RWPE1 (cell line): ENCODE results near the gene PHRF1.

Source experiments
- CTCF ChIA-PET: fragments of 350-600 bp; sonication (Branson Sonifier 250); formaldehyde crosslinking; extraction: SDS; loops from one replicate; lab custom pipeline; 2021; lab: Yijun Ruan, JAX
- POLR2A ChIA-PET: fragments of 400-600 bp; formaldehyde crosslinking; extraction: SDS; loops from one replicate; lab custom pipeline; 2020; ENCODE audit warnings: antibody characterized with exemption; ENCODE audit not compliant: low non-redundant PET; lab: Yijun Ruan, JAX
- DNase-seq: peaks from one replicate; pipeline ENCODE4 v3.0.0; 2012; ENCODE audit warnings: low spot score
- H3K27ac ChIP-seq: fragments of 450-650 bp; 2 replicates; pipeline ENCODE4 v1.5.1; 2017
- TF ChIP-seq, protein P1 (sequence below): fragments of 450-650 bp; conservative IDR thresholded peaks from 2 replicates; pipeline ENCODE4 v1.5.1; 2017; ENCODE audit warnings: low read depth, mild to moderate bottlenecking

PHRF1 gene

DNA sequence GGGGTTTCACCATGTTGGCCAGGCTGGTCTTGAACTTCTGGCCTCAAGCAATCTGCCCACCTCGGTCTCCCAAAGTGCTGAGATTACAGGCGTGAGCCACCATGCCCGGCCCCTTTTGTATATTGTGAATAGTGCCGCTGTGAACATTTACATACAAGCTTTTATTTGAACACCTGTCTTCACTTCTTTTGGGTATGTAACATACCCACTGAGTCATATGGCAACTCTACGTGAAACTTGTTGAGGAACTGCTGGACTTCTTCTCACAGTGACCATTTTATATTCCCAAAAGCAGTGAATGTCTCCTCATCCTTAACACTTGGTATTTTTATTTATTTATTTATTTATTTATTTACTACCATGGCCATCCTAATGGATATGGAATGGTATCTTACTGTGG is 54.6 kb downstream of the PHRF1 start:
- ChIA-PET POLR2A (no interaction called here), CTCF (no interaction called here)
- DNase-seq = no peak
- no peak overlapping the region for H3K27ac ChIP-seq
- TF ChIP-seq, protein P1, sequence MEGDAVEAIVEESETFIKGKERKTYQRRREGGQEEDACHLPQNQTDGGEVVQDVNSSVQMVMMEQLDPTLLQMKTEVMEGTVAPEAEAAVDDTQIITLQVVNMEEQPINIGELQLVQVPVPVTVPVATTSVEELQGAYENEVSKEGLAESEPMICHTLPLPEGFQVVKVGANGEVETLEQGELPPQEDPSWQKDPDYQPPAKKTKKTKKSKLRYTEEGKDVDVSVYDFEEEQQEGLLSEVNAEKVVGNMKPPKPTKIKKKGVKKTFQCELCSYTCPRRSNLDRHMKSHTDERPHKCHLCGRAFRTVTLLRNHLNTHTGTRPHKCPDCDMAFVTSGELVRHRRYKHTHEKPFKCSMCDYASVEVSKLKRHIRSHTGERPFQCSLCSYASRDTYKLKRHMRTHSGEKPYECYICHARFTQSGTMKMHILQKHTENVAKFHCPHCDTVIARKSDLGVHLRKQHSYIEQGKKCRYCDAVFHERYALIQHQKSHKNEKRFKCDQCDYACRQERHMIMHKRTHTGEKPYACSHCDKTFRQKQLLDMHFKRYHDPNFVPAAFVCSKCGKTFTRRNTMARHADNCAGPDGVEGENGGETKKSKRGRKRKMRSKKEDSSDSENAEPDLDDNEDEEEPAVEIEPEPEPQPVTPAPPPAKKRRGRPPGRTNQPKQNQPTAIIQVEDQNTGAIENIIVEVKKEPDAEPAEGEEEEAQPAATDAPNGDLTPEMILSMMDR = no peak

DNA sequence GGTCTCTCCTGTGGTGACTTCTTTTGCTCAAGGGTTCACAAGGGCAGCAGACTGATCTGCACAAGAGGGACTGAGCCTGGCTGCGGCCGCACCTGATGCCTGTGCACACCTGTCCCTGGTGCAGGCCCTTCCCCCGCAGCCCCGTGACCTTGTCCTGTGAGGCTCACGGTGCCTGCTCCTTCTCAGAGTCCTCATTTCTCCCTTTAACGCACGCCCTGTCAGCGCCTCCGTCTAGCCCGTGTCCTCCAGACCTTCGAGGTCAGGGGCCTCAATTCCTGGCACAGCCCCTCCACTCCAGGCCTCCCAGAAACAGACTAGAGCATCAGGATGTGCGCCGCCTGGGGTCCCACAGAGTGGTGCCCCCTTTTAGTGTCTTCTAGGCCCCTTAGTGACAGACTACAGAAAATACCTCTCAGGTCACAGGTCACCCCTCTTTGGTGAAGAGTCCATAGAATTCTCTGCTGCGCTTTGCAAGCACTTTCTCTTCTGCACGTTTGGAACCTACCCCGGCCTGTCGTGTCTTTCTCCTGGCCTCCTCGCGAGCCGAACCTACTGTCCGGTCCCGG is 59.8 kb downstream of the PHRF1 start:
- ChIA-PET CTCF (no interaction called here), POLR2A (interaction anchor here (0.5 to 0.6 kb wide), 2 partner anchors 21 to 61 kb away, joined by 3 to 4 read pairs; no protein-coding TSS in a partner anchor)
- TF ChIP-seq, protein P1 = no peak
- no peak overlapping the region for H3K27ac ChIP-seq
- DNase-seq = no peak

DNA sequence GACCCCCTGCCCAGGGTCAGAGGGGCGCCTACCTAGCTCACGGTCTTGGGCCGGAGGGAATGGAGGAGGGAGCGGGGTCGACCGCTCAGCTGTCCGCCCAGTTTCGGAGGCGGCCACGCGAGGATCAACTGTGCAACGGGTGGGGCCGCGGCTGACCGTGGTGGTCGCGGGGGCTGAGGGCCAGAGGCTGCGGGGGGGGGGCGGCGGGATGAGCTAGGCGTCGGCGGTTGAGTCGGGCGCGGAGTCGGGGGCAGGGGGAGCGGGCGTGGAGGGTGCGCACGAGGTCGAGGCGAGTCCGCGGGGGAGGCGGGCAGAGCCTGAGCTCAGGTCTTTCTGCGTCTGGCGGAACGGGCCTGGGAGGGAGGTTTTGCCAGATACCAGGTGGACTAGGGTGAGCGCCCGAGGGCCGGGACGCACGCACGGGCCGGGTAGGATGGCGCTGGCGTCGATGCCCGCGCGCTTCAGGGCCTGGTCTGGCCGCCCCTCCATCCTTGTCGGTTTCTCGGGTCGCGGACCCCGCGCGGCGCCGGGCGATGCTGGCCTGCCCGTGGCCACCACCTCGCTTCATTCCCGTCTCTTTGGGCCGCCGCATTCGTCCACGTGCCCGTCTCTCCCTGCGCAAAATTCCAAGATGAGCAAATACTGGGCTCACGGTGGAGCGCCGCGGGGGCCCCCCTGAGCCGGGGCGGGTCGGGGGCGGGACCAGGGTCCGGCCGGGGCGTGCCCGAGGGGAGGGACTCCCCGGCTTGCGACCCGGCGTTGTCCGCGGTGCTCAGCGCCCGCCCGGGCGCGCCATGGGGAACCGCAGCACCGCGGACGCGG is 60.5 kb downstream of the PHRF1 start, which contains the start of gene DRD4:
TSS of gene DRD4 (plus strand) at position 759 of the 822 bp plus-strand sequence. CDS start at position 795, 36 bp downstream.
- CTCF ChIA-PET = no interaction called here
- POLR2A ChIA-PET = interaction anchor here (0.5 to 0.6 kb wide), 2 partner anchors 20 to 60 kb away, joined by 3 to 4 read pairs; no protein-coding TSS in a partner anchor
- no peak within 1 kb of the TSS; the same call in 1 of the 2 replicates for H3K27ac ChIP-seq
- TF ChIP-seq, protein P1 = no peak
- DNase-seq = no peak

DNA sequence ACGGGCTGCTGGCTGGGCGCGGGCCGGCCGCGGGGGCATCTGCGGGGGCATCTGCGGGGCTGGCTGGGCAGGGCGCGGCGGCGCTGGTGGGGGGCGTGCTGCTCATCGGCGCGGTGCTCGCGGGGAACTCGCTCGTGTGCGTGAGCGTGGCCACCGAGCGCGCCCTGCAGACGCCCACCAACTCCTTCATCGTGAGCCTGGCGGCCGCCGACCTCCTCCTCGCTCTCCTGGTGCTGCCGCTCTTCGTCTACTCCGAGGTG is 61.0 kb downstream of the PHRF1 start:
- no peak overlapping the region for H3K27ac ChIP-seq
- TF ChIP-seq, protein P1 = no peak
- ChIA-PET CTCF (no interaction called here), POLR2A (no interaction called here)
- DNase-seq = no peak

DNA sequence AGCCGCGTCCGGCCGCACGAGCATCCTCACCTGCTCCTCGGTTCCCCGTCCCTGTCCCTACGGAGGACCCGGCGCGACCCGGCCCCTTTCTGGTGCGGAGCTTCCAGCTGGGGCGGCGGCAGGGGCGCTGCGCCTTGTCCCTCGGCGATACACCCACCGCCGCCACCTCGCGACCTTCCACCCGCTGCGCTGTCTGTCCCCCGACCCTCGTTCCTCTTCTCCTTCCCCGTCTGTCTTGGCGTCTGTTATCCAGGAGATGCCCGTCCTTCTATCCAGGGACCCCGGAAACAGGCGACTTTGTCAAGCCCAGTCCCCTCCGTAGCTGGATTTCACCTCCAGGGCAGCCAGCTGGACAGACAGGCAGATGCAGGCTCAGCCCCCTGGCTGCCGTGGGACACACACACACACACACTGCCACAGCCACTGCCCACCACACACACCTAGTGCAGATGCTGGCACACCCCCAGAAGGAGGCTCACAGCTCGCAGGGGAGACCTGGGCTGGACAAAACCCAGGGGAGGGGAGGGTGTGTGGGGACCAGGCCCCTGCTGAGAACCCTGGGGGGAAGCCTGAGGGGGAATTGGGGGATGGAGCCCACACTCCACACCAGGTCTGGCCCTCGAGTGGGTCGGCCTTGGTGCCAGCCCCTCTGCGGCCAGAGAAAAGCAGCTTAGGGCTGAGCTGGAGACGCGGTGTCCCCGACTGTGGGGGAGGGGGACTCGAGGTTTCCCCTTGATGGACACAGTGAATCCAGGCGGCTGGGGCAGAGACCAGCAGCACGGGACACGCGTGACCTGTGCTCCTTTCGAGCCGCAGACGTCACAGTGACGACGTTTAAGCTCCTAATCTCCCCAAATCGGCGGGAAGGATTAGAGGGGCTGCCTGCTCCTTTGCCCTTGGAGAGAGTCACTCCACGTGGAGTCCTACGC is 61.6 kb downstream of the PHRF1 start:
- ChIA-PET POLR2A (no interaction called here), CTCF (no interaction called here)
- TF ChIP-seq, protein P1 = no peak
- no peak for DNase-seq
- peak overlapping the region; percentile 30; the same call in 1 of the 2 replicates for H3K27ac ChIP-seq
